Fibroblast of peridontal ligament (primary cell): ENCODE data around the gene SREK1IP1.
A peak's percentile ranks its signal among the peaks of the same experiment; 100 is the strongest.
"Not testable (repeated sequence)": the region's sequence is repeated elsewhere in the genome, so short reads cannot be mapped to it uniquely, and the experiment has no call there.

Source experiments
- DNase-seq: peaks from one replicate; pipeline ENCODE4 v3.0.0-alpha.2; 2010; ENCODE audit errors: extremely low read depth

SREK1IP1 gene

GRCh38 chr5:64765804-64766504 is 2.5 kb downstream of the SREK1IP1 start:
- DNase-seq, result no peak

DNA sequence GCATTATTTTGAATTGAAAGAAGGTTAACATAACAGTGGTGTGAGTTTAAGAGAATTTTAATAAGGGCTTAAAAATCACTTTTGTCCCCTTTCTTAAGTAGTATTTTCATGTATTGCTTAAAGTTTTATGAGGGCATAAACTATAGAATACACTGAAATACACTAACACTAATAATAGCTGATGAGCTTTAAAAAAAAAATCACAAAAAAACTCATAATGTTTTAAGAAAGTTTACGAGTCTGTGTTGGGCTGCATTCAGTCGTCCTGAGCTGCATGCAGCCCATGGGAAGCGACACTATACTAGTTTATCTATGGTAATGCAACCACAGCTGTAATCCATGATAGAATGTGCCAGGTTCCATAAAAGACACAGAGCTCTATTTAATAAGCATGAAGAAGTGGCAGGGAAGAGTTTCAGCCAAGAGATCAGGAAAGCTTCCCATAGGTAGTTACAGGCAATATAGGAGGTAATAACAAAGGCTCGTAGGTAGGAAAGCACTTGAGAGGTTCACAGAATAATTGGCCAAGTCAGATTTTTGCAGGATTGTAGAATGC is 4.5 kb downstream of the SREK1IP1 start:
- no peak for DNase-seq

DNA sequence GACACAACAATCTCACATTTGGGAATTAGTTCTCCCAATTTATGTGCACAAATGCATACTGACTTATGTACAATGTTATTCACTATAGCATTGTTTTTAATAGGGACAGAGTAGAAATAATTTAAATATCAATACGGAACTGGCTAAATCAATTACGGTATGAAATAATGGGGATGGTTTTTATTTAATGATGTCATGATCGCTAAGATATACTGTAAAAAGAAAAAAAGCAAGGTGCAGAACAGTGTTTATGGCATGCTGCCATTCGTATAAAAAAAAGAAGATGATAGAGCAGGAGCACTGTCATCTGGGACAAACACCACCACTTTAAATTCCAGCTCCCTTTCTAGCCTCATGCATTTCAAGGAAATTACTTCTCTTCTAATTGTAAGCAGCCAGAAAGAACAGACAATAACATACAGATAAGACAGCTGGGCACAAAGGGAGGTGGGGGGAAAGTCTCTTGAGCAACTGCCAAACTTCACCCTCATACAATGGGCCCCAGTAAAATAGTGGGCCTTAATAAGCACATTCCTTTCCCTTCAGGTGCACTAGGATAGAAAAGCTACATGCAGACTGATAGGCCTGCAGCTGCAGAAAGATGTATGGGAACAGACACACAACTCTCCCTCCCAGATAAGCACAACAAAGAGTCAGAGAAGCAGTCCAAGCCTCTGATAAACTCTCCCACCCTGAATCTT is 8.4 kb downstream of the SREK1IP1 start:
- no peak for DNase-seq

DNA sequence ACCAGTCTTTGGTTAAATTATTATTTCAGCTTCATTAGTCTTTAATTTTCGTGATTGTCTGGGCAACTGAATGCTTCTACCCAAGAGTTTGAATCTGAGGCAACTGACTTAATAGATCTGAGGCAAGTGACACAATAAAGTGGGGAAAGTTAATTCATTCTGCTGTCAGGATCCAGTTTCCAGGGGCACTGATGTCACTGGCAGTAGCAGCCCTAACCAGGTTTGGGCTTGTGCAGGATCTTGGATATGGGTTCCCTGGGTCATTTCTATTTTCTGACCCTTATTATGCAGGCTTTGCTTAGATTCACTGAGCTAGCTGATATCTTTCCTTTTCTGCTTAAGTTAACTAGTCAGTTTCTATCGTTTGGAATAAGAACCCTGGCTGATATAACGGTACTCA is 9.6 kb downstream of the SREK1IP1 start:
- DNase-seq, result no peak

GRCh38 chr5:64754066-64754465 is 14.4 kb downstream of the SREK1IP1 start:
- no peak for DNase-seq

DNA sequence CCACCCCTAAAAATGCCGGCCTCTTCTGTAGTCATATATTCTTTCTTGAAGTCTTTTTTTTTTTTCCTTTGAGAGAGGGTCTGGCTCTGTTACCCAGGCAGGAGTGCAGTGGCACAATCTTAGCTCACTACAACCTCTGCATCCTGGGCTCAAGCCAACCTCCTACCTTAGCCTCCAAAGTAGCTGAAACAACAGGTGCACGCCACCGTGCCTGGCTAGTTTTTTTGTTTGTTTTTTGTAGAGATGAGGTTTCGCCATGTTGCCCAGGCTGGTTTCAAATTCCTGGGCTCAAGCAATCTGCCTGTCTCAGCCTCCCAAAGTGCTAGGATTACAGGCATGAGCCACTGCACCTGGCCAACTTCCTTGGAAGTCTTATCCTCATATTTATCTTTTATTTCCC is 19.1 kb downstream of the SREK1IP1 start:
- no peak for DNase-seq

- DNase-seq, result no peak
These were observed 22.0 kb downstream of the SREK1IP1 start for GRCh38 chr5:64746446-64746845.

- DNase-seq, result no peak
These were observed 23.6 kb downstream of the SREK1IP1 start for GRCh38 chr5:64744914-64745313.

DNA sequence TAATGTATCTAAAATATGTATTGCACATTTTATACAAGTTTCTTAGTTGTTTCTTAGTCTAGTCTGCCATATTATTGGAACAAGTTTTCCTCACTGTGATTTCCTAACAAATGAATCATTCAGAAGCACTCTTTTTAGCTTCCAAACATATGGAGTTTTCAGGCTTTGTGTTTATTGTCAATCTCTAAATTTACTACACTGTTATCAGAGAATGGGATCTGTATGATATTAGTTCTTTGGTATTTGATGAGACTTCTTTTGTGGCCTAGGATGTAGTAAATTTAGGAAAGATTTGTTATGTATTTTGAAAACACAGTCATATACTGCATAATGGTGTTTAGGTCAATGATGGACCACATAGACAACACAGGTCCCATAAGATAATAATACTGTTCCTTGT is 25.7 kb downstream of the SREK1IP1 start:
- DNase-seq, result peak; percentile 27

DNA sequence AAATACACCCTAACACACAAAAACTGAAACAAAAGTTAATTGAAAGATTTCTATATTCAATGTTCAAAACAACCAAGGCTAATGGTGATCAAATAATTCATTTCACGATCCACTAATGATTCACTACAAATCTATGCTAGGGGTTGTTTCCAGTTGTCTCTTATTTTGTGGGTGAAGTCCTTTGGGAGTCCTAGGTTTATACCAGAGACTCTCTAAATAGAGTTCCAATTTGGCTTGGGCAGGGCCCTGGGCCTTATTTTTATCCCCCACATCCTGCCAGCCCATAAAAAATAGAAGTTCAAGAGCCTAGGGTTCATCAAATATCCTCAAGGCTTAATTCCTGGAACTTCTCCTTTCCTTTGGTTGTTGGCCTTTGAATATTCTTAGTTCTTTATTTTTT is 26.1 kb downstream of the SREK1IP1 start:
- DNase-seq, result no peak

DNA sequence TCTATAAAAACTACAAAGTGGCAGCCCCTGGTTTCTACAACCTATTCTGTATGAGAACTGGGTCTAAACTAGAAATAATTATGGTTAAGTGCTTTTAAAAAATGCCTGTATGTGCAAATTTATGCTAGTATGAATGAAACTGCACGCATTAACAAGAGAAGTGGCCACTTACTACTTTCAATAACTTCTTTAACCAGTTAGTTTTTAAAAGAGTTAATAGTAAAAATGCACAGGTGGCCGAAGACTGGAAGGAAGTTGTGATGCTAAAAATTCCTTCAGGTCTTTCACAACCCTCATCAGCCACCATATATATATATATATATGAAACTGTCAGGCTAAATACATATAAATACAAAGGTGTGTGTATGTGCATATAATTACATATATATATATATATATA is 41.3 kb downstream of the SREK1IP1 start:
- no peak for DNase-seq

DNA sequence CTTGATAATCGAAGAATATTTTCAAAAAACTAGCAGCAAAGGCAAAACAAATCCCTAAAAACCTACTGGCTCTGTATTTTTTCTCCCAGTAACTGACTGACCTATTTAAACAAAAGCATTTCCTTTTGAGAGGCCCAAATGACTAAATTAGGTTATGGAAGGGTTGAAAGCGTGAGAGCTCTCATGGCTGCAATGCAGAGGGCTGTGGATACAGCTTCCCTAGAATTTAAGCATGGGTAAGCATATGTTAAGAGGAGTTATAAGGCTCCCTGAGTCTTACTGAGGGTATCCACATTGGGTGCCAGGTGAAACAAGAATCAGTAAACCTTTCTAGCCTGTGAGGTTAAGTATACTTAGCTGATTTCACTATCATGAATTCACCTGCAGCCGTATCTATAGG is 45.9 kb downstream of the SREK1IP1 start:
- no peak for DNase-seq

GRCh38 chr5:64714495-64714894 is 54.0 kb downstream of the SREK1IP1 start:
- DNase-seq, result not testable (repeated sequence)

- DNase-seq, result no peak
These were observed 61.3 kb downstream of the SREK1IP1 start for GRCh38 chr5:64707191-64707590.

GRCh38 chr5:64706074-64706473 is 62.4 kb downstream of the SREK1IP1 start:
- DNase-seq, result not testable (repeated sequence)

- no peak for DNase-seq
These were observed 67.7 kb downstream of the SREK1IP1 start for GRCh38 chr5:64700765-64701164.

- DNase-seq, result not testable (repeated sequence)
These were observed 72.1 kb downstream of the SREK1IP1 start for GRCh38 chr5:64696414-64696813.

- DNase-seq, result no peak
These were observed 74.9 kb downstream of the SREK1IP1 start for GRCh38 chr5:64693636-64694035.

- no peak for DNase-seq
These were observed 77.2 kb downstream of the SREK1IP1 start for GRCh38 chr5:64691291-64691690.

DNA sequence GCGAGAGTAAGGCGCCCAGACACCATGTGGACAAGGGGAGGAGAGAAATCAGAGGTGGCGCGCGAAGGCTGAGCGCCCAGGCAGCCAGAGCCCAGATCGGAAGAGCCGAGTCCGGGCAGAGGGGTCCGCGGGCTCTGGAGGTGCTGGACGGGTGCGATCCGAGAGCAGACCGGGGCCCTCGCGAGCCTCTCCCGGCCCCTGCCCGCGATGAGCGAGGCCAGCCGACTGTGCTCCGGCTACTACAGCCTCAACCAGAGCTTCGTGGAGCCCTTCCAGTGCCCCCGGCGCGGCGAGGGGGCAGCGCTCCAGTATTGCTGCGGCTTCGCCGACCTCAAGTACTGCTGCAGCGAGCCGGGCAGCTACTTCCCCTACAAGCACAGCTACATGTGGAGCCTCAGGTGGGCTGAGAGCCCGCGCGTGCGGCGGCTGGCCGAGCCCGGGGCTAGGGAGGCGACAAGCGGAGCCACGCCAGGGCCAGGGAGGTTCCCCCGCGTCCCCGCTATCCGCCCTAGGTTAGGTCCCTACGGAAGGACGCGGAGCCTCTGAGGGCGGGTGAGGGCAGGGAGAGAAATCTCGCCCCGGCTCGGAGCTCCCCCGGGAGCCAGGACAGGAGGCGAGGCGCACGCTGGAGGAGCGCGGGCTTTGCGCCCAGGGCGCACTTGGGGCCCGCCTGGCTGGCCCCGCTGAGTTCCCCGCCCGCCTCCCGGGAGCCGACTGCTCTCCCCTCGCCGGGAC is 77.9 kb downstream of the SREK1IP1 start, which contains the start of gene SHISAL2B:
TSS of gene SHISAL2B (plus strand) at position 87 of the 735 bp plus-strand sequence. CDS start at position 208, 121 bp downstream.
- no peak for DNase-seq

DNA sequence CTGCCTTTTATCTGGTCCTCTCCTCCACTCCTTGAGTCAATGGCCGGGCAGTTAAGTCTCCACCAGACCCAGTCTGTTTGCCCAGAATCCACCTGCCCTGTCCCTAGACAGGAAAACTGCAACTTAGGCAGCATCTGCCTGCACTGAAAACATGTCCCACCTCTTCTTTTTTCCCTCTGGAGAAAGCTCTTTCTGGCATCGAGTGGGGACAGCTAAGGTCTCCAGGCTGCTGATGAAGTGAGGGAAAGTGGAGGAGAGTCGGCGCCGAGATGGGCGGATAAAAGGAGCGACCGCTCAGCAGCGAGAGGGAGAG is 78.4 kb downstream of the SREK1IP1 start:
- DNase-seq, result no peak

GRCh38 chr5:64688965-64689364 is 79.5 kb downstream of the SREK1IP1 start:
- DNase-seq, result no peak

GRCh38 chr5:64688391-64688790 is 80.1 kb downstream of the SREK1IP1 start:
- no peak for DNase-seq
